ENCODE results near the gene DOCK11.
"Not testable (repeated sequence)": the region's sequence is repeated elsewhere in the genome, so short reads cannot be mapped to it uniquely, and the experiment has no call there.

Gene DOCK11

GRCh38 chrX:118474586-118474985 is 21.0 kb upstream of the DOCK11 start:
- no peak for DNase-seq (ENCODE audit: low spot score)
- CTCF ChIA-PET = no interaction called here
- POLR2A ChIA-PET (ENCODE audit: low non-redundant PET) = no interaction called here
- no peak overlapping the region for H3K27ac ChIP-seq
- TF ChIP-seq CTCF (conservative IDR thresholded peaks at IDR 0.05; ENCODE audit: low read depth) = no peak

- DNase-seq (ENCODE audit: low spot score) = no peak
- ChIA-PET POLR2A (ENCODE audit: low non-redundant PET) (interaction anchor here (0.7 kb wide), 1 partner anchor 147 kb away, joined by 4 read pairs; no protein-coding TSS in a partner anchor), CTCF (no interaction called here)
- no peak for TF ChIP-seq CTCF (conservative IDR thresholded peaks at IDR 0.05; ENCODE audit: low read depth)
- no peak overlapping the region for H3K27ac ChIP-seq
Measured at GRCh38 chrX:118475903-118476302, 19.7 kb upstream of the DOCK11 start.

GRCh38 chrX:118480172-118480571 is 15.4 kb upstream of the DOCK11 start:
- no peak overlapping the region for H3K27ac ChIP-seq
- no peak for TF ChIP-seq CTCF (conservative IDR thresholded peaks at IDR 0.05; ENCODE audit: low read depth)
- DNase-seq (ENCODE audit: low spot score) = no peak
- ChIA-PET POLR2A (ENCODE audit: low non-redundant PET) (no interaction called here), CTCF (no interaction called here)

- DNase-seq (ENCODE audit: low spot score); H3K27ac ChIP-seq; POLR2A ChIA-PET (ENCODE audit: low non-redundant PET): not testable (repeated sequence)
- CTCF ChIA-PET = interaction anchor here (0.6 kb wide), 1 partner anchor 130 kb away, joined by 3 read pairs; no protein-coding TSS in a partner anchor
Measured at GRCh38 chrX:118482384-118482783, 13.2 kb upstream of the DOCK11 start.

GRCh38 chrX:118484216-118484903 is 11.3 kb upstream of the DOCK11 start:
- no peak for TF ChIP-seq CTCF (conservative IDR thresholded peaks at IDR 0.05; ENCODE audit: low read depth)
- no peak overlapping the region for H3K27ac ChIP-seq
- DNase-seq (ENCODE audit: low spot score) = no peak
- CTCF ChIA-PET = interaction anchor here (0.7 to 0.8 kb wide), 2 partner anchors 25 to 69 kb away, joined by 3 to 4 read pairs; no protein-coding TSS in a partner anchor
- POLR2A ChIA-PET (ENCODE audit: low non-redundant PET) = no interaction called here

GRCh38 chrX:118486693-118487092 is 8.9 kb upstream of the DOCK11 start:
- POLR2A ChIA-PET (ENCODE audit: low non-redundant PET); DNase-seq (ENCODE audit: low spot score); H3K27ac ChIP-seq; CTCF ChIA-PET: not testable (repeated sequence)

GRCh38 chrX:118493016-118493415 is 2.6 kb upstream of the DOCK11 start:
- ChIA-PET CTCF (no interaction called here), POLR2A (ENCODE audit: low non-redundant PET) (no interaction called here)
- TF ChIP-seq CTCF (conservative IDR thresholded peaks at IDR 0.05; ENCODE audit: low read depth) = no peak
- H3K27ac ChIP-seq = no peak overlapping the region
- DNase-seq (ENCODE audit: low spot score) = no peak
